Left lobe of liver (tissue), 2 donors: ENCODE measurements around the gene ORM2. TPM values are rescaled to one million over a fixed set of nuclear protein-coding genes. Genes with fewer than 3 reads are reported as not detected.

ENCODE experiments used
- ATAC-seq: fragments of 200-7000 bp; cut with Tn5 transposase; one replicate; pipeline ENCODE4 v1.9.1; 2020; ENCODE audit warnings: mild to moderate bottlenecking, moderate library complexity
- DNase-seq: peaks from one replicate; pipeline ENCODE4 v3.0.0-alpha.2; 2020; ENCODE audit warnings: low spot score
- total RNA-seq: library from RNA; stranded (reverse); gene quantifications from one replicate; pipeline ENCODE4 v1.2.1, GENCODE V29; 2021
- donor health status: DM: no; HTN: no; CAD: no; lungs with moderate emphysema.
- donor health status: DM: no; HTN: yes; CAD: no.

The ORM2 gene
- total RNA-seq, 1 donor from 2014 or later: 4,103 TPM

DNA sequence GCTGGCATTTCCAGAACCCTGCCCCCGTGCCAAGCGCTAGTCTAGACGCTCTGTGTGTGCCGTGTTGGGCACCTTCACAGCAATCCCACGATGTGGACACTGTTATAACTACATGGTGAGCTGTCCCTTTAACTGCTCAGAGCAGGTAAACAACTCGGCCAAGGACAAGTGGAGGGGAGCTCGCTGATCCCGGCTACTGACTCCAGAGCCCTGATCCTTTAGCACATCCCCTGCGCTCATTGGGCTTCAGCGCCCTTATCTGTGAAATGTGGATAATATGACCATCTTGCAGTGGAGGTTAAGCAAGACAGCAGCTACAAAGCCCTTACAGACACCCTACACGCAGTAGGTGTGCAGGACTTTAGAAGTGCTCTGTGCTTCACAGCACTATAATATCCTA lies 16.5 kb downstream of the ORM2 start:
- DNase-seq: no peak
- no peak for ATAC-seq

- no peak for DNase-seq
- no peak for ATAC-seq
Observed at GRCh38 chr9:114347675-114348074, 18.0 kb downstream of the ORM2 start.

DNA sequence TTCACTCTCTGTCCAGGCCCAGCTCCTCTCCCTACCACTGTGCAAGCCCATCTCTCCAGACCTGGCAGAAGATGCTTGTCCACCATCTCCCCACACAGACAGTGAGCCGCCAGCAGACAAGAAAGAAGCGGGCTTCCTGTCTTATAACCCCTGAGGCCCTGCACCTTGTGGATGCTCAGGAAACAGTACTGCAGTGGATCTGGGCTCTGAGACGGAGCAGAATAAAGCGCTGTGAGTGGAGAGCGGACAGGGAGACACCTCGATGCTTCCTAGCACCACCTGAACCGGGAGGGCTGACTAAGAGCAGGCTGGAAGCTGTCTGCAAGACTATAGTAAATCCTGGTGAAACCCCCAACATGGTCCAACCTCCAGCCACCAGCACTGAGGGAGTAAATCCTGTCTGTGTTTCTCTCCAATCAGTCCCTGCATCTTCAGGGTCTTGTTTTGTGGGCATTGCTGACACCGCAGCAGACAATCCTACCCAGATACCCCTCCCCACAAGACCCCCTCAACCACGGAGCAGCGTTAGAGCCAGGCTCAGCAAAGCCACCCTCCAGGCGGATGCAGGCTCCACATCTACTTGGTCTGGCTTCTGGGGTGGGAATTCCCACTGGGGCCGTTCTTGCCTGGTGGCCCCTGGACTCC lies 18.7 kb downstream of the ORM2 start:
- DNase-seq (no peak), ATAC-seq (no peak)

DNA sequence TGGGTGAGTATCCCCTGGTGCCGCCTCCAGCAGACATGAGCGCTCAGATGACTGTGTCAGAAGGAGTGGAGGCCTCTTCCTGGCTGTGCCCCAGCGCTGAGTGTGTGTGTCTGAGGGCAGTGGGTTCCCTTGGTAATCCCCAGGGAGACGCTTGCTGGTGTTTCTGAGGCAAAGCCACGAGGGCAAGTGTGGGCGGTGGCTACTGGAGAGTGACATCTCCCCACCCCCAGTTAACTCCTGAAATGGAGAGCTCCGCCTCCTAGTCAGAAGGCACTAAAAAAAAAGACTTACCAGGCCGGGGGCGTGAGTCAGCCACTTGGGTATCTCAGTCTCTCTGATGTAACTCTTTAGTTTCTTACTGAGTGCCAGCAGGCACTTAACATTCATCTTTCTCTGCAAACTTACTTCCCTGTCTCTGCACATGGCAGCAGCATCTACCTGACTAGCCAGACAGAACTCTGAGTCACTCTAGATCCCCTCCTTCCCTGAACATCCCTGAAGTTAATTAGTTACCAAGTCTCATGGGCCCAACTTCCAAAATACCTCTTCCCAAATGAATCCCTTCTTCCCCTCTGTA lies 19.3 kb downstream of the ORM2 start:
- no peak for DNase-seq
- peak; percentile 37 for ATAC-seq

- no peak for DNase-seq
- no peak for ATAC-seq
Observed at GRCh38 chr9:114349713-114350480, 20.2 kb downstream of the ORM2 start.

GRCh38 chr9:114350636-114351401 lies 21.1 kb downstream of the ORM2 start:
- peak; percentile 39 for ATAC-seq
- DNase-seq: no peak

DNA sequence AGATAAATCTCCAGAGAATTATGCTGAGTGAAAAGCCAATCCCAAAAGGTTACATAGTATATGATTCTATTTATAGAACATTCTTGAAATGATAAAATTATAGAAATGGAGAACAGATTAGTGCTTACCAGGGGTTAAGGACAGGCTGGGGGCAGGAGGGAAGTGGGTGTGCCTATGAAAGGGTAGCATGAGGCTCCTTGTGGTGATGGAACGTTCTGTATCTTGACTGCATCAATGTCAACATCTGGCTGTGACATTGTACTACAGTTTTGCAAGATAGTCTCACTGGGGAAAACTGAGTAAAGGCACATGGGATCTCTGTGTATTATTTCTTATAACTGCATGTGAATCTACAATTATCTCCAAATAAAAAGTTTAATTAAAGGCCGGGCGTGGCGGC lies 22.3 kb downstream of the ORM2 start:
- ATAC-seq (no peak), DNase-seq (no peak)

GRCh38 chr9:114355821-114356220 lies 26.2 kb downstream of the ORM2 start:
- ATAC-seq (no peak), DNase-seq (no peak)

DNA sequence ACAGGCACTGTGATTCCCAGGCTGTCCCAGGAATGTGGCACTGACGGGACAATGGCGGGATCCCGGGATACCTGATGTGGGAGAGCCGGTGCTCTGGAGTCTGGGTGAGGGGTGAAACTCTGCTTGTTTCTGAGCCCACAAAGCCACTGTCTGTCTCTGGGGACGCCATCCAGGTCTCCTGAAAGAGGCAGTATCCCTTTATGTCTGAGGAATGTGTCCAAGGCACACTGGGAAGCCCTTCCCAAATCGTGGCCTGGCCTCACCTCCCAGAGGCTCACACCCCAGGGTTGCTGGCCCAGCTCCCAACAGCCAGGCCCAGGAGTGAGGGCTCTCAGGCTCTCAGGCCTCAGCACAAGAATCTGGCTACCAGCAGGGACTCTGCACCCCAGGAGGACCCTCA lies 27.1 kb downstream of the ORM2 start:
- no peak for DNase-seq
- ATAC-seq: peak; percentile 22

DNA sequence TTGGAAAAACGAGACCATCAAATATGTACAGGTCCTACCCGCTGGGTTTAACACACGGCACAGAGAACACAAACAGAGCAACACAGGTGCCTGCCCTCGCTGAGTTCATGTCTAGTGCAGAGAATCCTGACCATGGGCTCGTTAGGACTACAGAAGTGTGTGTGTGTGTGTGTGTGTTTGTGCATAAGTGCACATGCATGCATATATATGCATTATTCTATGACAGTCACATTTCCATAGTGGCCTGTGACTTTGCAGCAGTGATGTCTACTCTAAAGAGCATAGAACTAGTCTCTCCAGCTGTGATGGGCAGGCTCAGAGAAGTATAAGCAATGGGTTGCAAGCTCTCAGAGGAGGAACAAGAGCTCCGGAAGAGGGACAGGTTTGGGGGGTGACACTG lies 27.7 kb downstream of the ORM2 start:
- ATAC-seq: no peak
- no peak for DNase-seq

DNA sequence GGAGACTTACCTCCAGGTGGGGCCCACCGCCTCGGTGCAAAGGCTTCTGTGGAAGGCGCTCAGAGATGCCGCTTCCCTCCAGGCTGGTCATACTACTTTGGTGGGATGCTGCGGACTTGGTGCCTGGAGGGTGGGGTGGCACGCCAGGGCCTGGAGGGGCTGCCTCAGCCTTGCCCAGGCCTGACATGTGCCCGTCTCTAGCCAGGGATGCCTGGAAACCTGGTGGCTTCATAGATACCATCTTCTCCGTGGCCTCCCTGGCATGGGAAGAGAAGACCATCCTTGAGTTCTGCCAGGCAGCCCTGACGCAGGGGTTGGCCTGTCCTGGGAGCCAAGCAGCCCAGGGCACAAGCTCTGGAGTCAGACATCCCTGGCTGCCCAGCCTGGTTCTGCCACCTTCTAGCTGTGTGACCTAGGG lies 28.3 kb downstream of the ORM2 start:
- ATAC-seq: no peak
- no peak for DNase-seq

GRCh38 chr9:114359801-114360200 lies 30.1 kb downstream of the ORM2 start:
- DNase-seq: no peak
- ATAC-seq: no peak

DNA sequence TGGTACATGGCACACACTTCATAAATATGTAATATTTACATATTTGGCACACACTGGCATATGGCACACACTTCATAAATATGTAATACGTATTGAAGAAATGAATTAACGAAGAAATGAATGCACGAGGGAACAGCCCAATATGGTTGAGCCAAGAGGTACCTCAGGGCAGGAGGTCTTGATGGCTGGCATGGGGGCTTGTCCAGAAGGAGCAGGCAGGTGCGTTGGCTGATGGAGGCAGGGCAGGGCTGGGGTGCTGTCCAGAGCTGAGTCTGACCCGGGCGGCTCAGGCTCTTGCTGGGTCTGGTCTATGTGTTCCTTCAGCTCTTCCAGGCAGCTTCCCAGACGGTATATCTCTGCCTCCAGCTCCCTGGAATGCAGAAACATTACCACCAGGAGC lies 31.9 kb downstream of the ORM2 start:
- DNase-seq (no peak), ATAC-seq (no peak)

DNA sequence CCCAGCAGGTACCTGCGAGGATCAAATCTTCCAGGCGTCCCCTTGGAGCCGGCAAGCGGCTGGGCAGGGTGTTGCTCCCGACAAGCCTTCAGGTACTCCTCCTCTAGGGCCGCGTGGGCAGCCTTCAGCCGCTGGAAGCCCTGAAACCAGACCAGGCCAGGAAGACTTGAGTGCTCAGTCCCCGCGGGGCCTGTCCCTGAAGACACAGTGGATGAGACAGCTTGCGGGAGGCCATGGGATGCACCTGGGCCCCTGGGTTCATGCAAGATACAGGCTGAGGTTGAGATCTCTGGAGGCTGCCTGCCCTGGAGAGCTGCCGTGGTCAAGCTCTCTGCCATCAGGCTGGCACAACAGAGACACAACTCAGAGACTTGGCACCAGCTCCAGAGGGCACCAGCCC lies 32.7 kb downstream of the ORM2 start:
- DNase-seq: no peak

GRCh38 chr9:114363424-114363823 lies 33.8 kb downstream of the ORM2 start:
- ATAC-seq (no peak), DNase-seq (no peak)

More for the DNA sequence above, 32.7 kb downstream of the ORM2 start:
- ATAC-seq: no peak

DNA sequence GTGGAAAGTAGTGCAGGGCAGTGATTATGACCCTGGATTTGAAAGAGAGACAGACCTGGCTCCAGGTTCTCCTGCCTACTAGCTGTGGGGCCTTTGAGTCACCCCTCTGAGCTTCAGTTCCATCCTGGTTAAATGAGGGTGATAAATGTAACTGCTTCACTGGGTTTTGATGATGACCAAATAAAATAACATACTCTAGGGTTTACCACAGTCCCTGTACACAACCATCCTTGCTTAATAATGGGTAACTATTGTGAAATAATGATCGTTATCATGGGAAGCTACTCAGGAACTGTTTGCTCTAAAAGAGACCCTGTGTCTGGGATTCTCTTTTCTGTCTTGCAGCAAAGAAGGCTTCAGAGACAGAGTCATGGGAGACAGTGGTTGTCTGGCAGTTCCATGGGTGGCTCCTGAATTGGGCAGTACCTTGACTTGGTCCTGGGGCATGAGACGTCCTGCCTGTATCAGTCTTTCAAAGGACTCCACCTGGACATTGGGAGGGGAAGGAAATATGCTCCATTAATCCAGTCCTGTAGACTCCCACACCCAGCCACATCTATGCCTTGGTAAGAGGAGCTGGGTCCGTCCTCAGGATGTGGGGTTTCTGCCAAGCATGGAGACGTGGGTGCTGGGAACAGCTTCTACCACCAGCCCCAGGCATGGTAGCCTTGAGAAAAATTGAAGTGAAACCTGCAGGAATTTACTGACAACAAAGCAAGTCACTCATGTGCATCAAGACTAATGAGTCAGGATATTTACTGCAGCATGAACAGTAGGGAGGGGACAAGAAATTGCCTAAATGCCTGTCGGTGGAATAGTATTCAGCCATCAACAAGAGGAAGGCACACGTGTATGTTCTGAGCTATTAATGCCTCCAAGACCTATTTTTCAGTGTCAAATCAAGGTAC lies 34.7 kb downstream of the ORM2 start:
- ATAC-seq: peak; percentile 70
- DNase-seq: no peak

DNA sequence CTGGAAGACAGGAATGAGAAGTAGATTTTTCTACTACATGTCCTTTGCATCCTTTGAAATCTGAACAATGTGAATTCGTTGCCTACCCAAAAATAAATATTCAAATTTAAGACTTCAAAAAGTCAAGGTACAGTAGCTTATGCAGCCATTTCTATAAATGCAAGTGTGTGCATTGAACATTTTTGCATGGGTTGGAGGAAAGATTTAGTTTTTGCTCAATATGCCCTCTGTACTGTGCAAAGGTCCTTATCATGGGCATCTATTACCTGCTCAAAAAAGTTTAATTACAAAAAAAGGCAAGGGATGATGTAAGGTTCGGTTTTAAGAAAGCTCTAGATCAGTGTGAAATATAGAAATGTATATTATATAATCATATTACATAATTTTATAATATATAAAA lies 35.5 kb downstream of the ORM2 start:
- DNase-seq: no peak
- ATAC-seq: peak; percentile 52

DNA sequence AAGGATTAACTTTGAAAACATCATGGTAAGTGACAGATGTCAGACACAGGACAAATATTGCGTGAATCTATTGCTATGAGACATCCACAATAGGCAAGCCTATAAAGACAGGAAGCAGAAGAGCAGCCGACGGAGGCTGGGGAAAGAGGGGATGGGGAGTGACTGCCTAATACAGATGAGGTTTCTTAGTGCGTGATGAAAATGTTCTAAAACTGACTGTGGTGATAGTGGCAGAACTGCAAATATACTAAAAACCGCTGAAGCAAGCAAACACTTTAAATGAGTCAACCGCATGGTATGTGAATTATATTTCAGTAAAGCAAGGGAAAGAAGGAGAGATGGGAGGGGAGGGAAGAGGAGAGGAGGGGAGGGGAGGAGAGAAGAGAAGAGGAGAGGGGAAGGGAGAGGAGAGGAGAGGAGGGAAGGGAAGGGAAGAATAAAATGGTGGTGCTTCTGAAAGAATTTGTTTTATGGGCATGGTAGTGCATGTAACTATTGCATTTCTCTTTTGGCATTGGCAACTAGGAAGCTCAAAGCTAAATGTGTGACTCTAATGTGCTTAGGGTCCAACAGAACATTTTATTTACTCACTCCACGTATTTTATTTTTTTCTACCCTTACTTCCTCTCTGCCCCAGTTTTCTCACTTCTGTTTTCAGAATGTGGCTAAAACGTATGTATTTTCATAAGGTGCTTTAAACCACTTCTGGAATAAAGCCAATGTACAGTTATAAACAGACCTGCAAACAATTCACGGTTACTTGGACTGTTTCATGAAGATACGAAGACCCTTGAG lies 36.9 kb downstream of the ORM2 start:
- DNase-seq: no peak
- ATAC-seq: peak; percentile 2

- no peak for DNase-seq
- ATAC-seq: no peak
Observed at GRCh38 chr9:114367366-114367765, 37.7 kb downstream of the ORM2 start.
